ENCODE measurements around the gene LMAN1L.

The LMAN1L gene

GRCh38 chr15:74812533-74812932 is at the start of gene LMAN1L:
Gene LMAN1L (plus strand): TSS chr15:74812835. CDS start chr15:74812855, 20 bp downstream.
- H3K4me3 ChIP-seq (ENCODE audit: low read depth, low read length), result no peak within 1 kb of the TSS
- TF ChIP-seq CTCF (IDR thresholded peaks at IDR 0.05; ENCODE audit: low read depth, low read length), result no peak

DNA sequence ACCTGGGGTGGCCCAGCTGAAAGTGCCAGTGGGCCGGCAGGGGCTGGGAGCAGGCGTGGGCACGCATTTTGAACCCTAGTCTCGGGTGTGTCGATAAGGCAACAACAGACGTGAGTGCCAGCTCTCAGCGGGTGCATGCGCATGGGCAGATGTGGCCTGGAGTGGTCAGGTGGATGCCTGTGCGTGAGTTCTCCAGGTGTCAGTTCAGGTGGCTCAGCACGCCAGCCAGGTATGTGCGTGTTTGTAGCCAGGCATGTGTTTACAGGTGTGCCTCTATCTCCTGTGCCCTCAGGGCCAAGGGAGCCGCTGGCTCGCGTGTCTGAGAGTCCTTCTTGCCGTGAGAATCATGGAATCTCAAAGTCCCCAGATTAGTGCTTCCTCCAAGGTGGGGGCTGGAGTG is 49.2 kb upstream of the LMAN1L start:
- H3K4me3 ChIP-seq (ENCODE audit: low read depth, low read length), result no peak overlapping the region
- TF ChIP-seq CTCF (IDR thresholded peaks at IDR 0.05; ENCODE audit: low read depth, low read length), result no peak

DNA sequence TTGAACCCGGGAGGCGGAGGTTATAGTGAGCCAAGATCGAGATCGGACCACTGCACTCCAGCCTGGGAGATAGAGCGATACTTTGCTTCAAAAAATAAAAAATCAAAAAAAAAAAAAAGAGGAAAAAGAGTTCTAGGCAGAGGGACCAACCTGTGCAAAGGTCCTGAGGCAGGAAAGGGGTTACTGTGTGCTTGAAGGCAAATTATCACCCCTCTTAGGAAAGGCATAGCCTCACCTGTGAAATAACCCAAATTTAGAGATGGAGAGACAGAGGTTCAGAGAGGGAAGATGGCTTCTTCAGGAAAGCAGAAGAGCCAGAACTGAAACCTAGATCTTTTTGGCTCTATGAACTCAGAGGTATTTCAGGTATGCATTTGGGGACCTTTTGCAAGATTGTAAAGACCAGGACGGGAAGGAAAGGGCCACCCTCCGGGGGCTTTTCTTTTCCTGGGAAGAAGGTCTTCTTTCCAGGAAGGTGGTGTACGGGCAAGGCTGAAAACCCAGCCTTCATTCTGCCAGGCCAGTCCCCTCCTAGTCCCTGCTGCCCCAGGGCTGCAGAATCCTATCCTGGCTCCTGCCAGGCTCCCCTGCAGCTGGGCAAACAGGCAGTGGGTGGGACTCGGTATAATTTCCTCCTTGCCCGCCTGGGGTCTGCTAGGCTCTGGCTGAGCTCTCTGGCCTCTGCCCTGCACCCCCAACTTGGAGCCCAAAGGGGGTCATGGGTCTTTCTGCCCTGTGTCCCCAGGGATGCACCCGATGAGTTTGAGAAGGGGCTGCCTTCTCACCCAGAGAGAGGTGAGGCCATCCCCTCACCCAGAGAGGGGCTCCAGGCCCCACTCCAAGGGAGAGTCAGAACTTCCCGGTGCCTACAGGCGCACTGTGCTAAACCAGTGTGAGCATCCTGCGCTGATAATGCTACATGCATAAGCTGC is 45.2 kb upstream of the LMAN1L start:
- no peak overlapping the region for H3K4me3 ChIP-seq (ENCODE audit: low read depth, low read length)
- TF ChIP-seq CTCF (IDR thresholded peaks at IDR 0.05; ENCODE audit: low read depth, low read length), result no peak

- no peak overlapping the region for H3K4me3 ChIP-seq (ENCODE audit: low read depth, low read length)
Measured at GRCh38 chr15:74768099-74768770, 44.4 kb upstream of the LMAN1L start.

DNA sequence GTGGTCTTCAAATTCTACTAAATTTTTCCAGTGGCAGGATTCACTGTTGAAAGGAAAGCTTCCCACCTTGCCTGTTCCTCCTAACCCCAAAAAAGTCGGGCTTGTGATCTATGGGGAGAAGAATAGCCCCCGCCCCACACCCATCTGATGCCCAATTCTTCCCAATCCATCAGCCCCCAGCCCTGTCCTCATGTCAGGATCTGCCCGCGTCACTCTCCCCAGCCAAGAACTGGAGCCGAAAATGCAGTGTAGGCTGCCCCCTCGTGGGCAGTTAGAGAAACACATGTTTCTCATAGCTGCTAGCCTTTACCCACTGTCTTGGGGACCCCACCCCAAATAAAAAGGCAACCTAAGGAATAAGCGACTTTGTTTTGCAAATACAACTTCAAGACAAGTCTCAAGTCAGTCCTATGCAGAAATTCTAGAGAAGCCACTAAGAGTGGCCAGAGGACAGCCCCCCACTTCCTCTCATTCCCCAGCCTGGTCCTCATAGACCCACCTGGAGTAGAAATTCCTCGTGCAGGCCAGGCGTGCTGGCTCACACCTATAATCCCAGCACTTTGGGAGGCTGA is 43.8 kb upstream of the LMAN1L start:
- H3K4me3 ChIP-seq (ENCODE audit: low read depth, low read length), result no peak overlapping the region
- peak; percentile 67 for TF ChIP-seq CTCF (IDR thresholded peaks at IDR 0.05; ENCODE audit: low read depth, low read length)

More at GRCh38 chr15:74768099-74768770, 44.4 kb upstream of the LMAN1L start:
- no peak for TF ChIP-seq CTCF (IDR thresholded peaks at IDR 0.05; ENCODE audit: low read depth, low read length)

DNA sequence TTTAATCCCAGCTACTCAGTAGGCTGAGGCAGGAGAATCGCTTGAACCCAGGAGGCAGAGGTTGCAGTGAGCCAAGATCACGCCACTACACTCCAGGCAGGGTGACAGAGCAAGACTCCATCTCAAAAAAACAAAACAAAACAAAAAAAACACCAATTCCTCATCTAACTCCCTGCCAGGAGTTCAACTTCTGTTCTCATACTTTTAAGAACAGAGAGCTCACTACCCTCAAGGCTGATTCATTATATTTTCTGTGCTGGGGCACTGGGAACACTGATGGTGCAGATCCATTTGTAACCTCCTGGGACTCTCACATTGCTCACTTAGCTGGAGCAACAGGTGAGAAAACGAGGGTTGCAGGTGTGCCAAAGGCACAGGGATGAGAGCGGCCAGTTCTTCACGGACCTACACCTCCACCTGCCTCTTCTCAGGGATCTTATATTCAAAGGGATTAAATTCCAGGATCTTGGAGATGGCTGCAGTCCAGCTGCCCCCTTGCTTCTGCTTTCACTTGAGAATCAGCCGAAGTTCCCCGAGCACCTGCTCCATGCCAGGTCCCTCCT is 43.1 kb upstream of the LMAN1L start:
- no peak for TF ChIP-seq CTCF (IDR thresholded peaks at IDR 0.05; ENCODE audit: low read depth, low read length)
- H3K4me3 ChIP-seq (ENCODE audit: low read depth, low read length), result no peak overlapping the region
